22Rv1 (cell line): ENCODE measurements around the gene TMEM200A.

Experiments
- ZFX ChIP-seq: fragments of 450-650 bp; IDR thresholded peaks from 2 replicates; pipeline ENCODE4 v1.6.1; 2017; ENCODE audit warnings: antibody characterized with exemption, borderline replicate concordance
- TF ChIP-seq, protein P1 (sequence below): fragments of 450-650 bp; IDR thresholded peaks from 2 replicates; pipeline ENCODE4 v1.5.1; 2017; ENCODE audit warnings: mild to moderate bottlenecking

DNA sequence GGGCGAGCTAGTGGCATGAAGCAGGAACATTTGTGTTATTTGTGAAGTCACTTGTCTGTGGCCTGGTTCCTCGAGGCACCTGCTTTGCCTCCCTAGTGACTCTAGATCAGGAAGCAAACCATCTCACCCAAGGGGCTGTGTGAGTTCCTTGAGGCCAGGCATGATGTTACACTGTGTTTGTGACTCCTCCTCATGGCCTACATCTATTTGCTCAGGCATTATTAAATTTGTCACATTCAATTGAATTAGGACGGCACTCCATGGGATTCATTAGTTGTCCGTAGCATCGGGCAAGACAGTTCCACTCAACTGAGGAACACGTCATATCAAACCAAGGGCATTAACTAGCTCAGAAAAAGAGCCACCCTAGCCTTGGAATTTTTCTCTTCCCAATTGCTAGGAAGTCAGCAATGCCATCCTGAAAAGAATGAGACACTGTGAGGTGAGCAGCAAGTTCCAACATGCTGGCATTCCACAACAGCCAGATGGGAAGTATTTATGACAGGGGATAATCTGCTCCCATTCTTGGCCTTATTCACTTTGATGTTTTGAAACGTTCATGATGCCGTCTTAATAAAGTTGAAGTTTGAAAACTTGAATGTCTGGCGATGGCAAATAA, 17.2 kb downstream of the TMEM200A start:
- TF ChIP-seq, protein P1, sequence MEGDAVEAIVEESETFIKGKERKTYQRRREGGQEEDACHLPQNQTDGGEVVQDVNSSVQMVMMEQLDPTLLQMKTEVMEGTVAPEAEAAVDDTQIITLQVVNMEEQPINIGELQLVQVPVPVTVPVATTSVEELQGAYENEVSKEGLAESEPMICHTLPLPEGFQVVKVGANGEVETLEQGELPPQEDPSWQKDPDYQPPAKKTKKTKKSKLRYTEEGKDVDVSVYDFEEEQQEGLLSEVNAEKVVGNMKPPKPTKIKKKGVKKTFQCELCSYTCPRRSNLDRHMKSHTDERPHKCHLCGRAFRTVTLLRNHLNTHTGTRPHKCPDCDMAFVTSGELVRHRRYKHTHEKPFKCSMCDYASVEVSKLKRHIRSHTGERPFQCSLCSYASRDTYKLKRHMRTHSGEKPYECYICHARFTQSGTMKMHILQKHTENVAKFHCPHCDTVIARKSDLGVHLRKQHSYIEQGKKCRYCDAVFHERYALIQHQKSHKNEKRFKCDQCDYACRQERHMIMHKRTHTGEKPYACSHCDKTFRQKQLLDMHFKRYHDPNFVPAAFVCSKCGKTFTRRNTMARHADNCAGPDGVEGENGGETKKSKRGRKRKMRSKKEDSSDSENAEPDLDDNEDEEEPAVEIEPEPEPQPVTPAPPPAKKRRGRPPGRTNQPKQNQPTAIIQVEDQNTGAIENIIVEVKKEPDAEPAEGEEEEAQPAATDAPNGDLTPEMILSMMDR: no peak
- no peak for TF ChIP-seq ZFX
